ENCODE results near the gene ADCY3.

DNA sequence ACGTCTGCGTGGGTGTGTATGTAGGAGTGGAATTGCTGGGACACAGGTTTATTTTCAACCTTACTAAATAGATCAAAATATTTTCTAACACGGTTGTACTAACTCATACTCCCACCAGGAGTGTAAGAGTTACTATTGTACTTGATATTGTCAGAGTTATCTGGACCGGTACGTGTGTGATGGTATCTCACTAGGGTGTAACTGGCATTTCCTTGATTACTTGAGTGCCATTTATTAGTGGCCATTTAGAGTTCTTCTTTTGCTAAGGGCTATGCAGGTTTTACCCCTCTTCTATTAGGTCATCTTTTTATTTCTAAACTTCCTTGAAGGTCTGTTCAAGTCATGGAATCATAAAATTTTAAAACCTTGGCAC lies 93.3 kb downstream of the ADCY3 start:
- TF ChIP-seq CTCF (IDR thresholded peaks at IDR 0.05 in 2 of 3, conservative IDR thresholded peaks at IDR 0.05 in 1 of 3; ENCODE audit: control insufficient read depth in 2 of 3, extremely low read depth in 1 of 3, insufficient read depth in 1 of 3, low read depth in 3 of 3, low read length in 3 of 3) = no peak
- no peak for TF ChIP-seq GABPA (IDR thresholded peaks at IDR 0.05; ENCODE audit: low read depth)
- TF ChIP-seq HDAC6 (IDR thresholded peaks at IDR 0.05; ENCODE audit: unreplicated experiment) = no peak
- TF ChIP-seq SRF (IDR thresholded peaks at IDR 0.05; ENCODE audit: low read depth in 2 of 2, low read length in 2 of 2) = no peak
